SK-N-SH (cell line): ENCODE measurements around the gene JMJD1C. TPM values are rescaled to one million over a fixed set of nuclear protein-coding genes. Genes with fewer than 3 reads are reported as not detected.

ENCODE experiments used
- CTCF ChIA-PET: fragments of 300-600, 350-600 bp; formaldehyde crosslinking; extraction: SDS; loops from one replicate; lab custom pipeline; 2021; lab: Yijun Ruan, JAX
- POLR2A ChIA-PET: fragments of 350-600 bp; sonication (Branson Sonifier 250); formaldehyde crosslinking; extraction: SDS; loops from one replicate; lab custom pipeline; 2020; ENCODE audit warnings: antibody characterized with exemption, inconsistent platforms; lab: Yijun Ruan, JAX
- DNase-seq: peaks from one replicate; pipeline ENCODE4 v3.0.0; 2012
- H2AFZ ChIP-seq: fragments of 200-600 bp; sonication (generic); 2 replicates; pipeline ENCODE4 v1.8.1; 2016; ENCODE audit warnings: antibody characterized with exemption, mild to moderate bottlenecking, low read depth
- H3F3A ChIP-seq: fragments of 200-600 bp; sonication (generic); replicated peaks from 2 replicates; pipeline ENCODE3; 2016; ENCODE audit warnings: antibody characterized with exemption, mild to moderate bottlenecking; ENCODE audit not compliant: insufficient read depth
- H3K27ac ChIP-seq, 2 experiments: fragments of 200-500 bp in 1 of 2; fragments of 200-600 bp in 1 of 2; sonication (Bioruptor generic) in 1 of 2; sonication (generic), shearing (Covaris generic) in 1 of 2; 2 replicates each; pipeline versions ENCODE4 v1.5.1 to v1.6.1; 2014 to 2016; ENCODE audit warnings: low read depth in 2 of 2, inconsistent platforms in 1 of 2, low read length in 1 of 2, mild to moderate bottlenecking in 1 of 2, mixed read lengths in 1 of 2
- H3K27me3 ChIP-seq: fragments of 200-600 bp; sonication (generic), shearing (Covaris generic); 2 replicates; pipeline ENCODE4 v1.6.1; 2016; ENCODE audit warnings: mixed run types; ENCODE audit not compliant: insufficient read depth
- H3K36me3 ChIP-seq, 2 experiments: fragments of 200-500 bp in 1 of 2; fragments of 200-600 bp in 1 of 2; sonication (Bioruptor generic) in 1 of 2; sonication (generic) in 1 of 2; replicated peaks in 1 of 2; 2 replicates each; pipeline versions ENCODE3 to v1.5.1; 2014 to 2016; ENCODE audit warnings: low read length in 1 of 2, mild to moderate bottlenecking in 1 of 2; ENCODE audit not compliant: insufficient read depth in 2 of 2, control insufficient read depth in 1 of 2
- H3K4me1 ChIP-seq, 2 experiments: fragments of 200-500 bp in 1 of 2; fragments of 200-600 bp in 1 of 2; sonication (Bioruptor generic) in 1 of 2; sonication (generic), shearing (Covaris generic) in 1 of 2; 2 replicates each; pipeline versions ENCODE4 v1.5.1 to v1.6.1; 2014 to 2016; ENCODE audit warnings: low read depth in 1 of 2, low read length in 1 of 2, mixed run types in 1 of 2; ENCODE audit not compliant: insufficient read depth in 2 of 2, control insufficient read depth in 1 of 2
- H3K4me2 ChIP-seq: fragments of 200-600 bp; sonication (generic), shearing (Covaris generic); 2 replicates; pipeline ENCODE4 v1.6.1; 2017; ENCODE audit warnings: mixed run types
- H3K4me3 ChIP-seq, 2 experiments: fragments of 200-500 bp in 1 of 2; fragments of 200-600 bp in 1 of 2; sonication (Bioruptor generic) in 1 of 2; sonication (generic), shearing (Covaris generic) in 1 of 2; 2 replicates each; pipeline versions ENCODE4 v1.5.1 to v1.8.1; 2014 to 2016; ENCODE audit warnings: low read depth in 2 of 2, inconsistent platforms in 1 of 2, low read length in 1 of 2, mild to moderate bottlenecking in 1 of 2, mixed read lengths in 1 of 2, moderate library complexity in 1 of 2
- H3K79me2 ChIP-seq: fragments of 200-600 bp; sonication (generic); 2 replicates; pipeline ENCODE4 v1.8.1; 2017; ENCODE audit warnings: mild to moderate bottlenecking; ENCODE audit not compliant: insufficient read depth
- H3K9ac ChIP-seq: fragments of 200-600 bp; sonication (generic); 2 replicates; pipeline ENCODE4 v1.6.1; 2017; ENCODE audit warnings: mixed run types
- H3K9me2 ChIP-seq: fragments of 200-600 bp; sonication (generic); 2 replicates; pipeline ENCODE4 v1.6.1; 2017; ENCODE audit warnings: mixed run types
- H3K9me3 ChIP-seq: fragments of 200-600 bp; sonication (generic); 2 replicates; pipeline ENCODE4 v1.6.1; 2017; ENCODE audit warnings: mixed run types, mild to moderate bottlenecking, moderate library complexity
- H4K20me1 ChIP-seq: fragments of 200-600 bp; sonication (generic); 2 replicates; pipeline ENCODE4 v1.6.1; 2017; ENCODE audit warnings: mild to moderate bottlenecking, mixed run types; ENCODE audit not compliant: insufficient read depth
- ELF1 ChIP-seq: IDR thresholded peaks from 2 replicates; pipeline ENCODE4 v1.4.0; 2012
- EZH2phosphoT487 ChIP-seq: fragments of 200-600 bp; sonication (generic); IDR thresholded peaks from 2 replicates; pipeline ENCODE4 v1.6.1; 2017; ENCODE audit warnings: low read depth, mixed run types, mild to moderate bottlenecking, antibody characterized with exemption, moderate library complexity, borderline replicate concordance
- FOSL2 ChIP-seq: IDR thresholded peaks from 2 replicates; pipeline ENCODE4 v1.4.0; 2012; ENCODE audit warnings: low read depth, mild to moderate bottlenecking, moderate library complexity, borderline replicate concordance
- FOXM1 ChIP-seq: IDR thresholded peaks from 2 replicates; pipeline ENCODE4 v1.4.0; 2012; ENCODE audit warnings: low read depth, mild to moderate bottlenecking
- GABPA ChIP-seq: IDR thresholded peaks from 2 replicates; pipeline ENCODE4 v1.4.0; 2012; ENCODE audit warnings: low read depth, mild to moderate bottlenecking
- NFIC ChIP-seq: IDR thresholded peaks from 2 replicates; pipeline ENCODE4 v1.4.0; 2012; ENCODE audit warnings: borderline replicate concordance
- POLR2AphosphoS5 ChIP-seq: IDR thresholded peaks from 2 replicates; pipeline ENCODE4 v1.6.1; 2012; ENCODE audit warnings: low read depth, low read length
- RCOR1 ChIP-seq: fragments of 150-350 bp; IDR thresholded peaks from 2 replicates; pipeline ENCODE4 v1.6.1; 2017; ENCODE audit warnings: antibody characterized with exemption, low read length
- RXRA ChIP-seq: IDR thresholded peaks from 2 replicates; pipeline ENCODE4 v1.4.0; 2012; ENCODE audit warnings: low read depth, mild to moderate bottlenecking, borderline replicate concordance
- TCF12 ChIP-seq: IDR thresholded peaks from 2 replicates; pipeline ENCODE4 v1.4.0; 2012
- USF2 ChIP-seq: fragments of 150-350 bp; IDR thresholded peaks from 2 replicates; pipeline ENCODE4 v1.6.1; 2017; ENCODE audit warnings: antibody characterized with exemption, low read length, low read depth, borderline replicate concordance
- YY1 ChIP-seq: IDR thresholded peaks from 2 replicates; pipeline ENCODE4 v1.4.0; 2012; ENCODE audit warnings: low read depth, mild to moderate bottlenecking
- ZBTB33 ChIP-seq: IDR thresholded peaks from 2 replicates; pipeline ENCODE4 v1.4.0; 2012; ENCODE audit warnings: low read depth, borderline replicate concordance
- WGBS: methylation state at CpG from one replicate; pipeline ENCODE4 v1.1.6; 2017; ENCODE audit warnings: low lambda C conversion rate; 5-methylcytosine and 5-hydroxymethylcytosine counted together
- polyA plus RNA-seq, 3 experiments: library from polyadenylated mRNA; depleted of rRNA; stranded (reverse); fragments of >200 nt; gene quantifications; 2 replicates each; pipeline ENCODE4 v1.2.3, GENCODE V29; 2012
- TF ChIP-seq, protein P1 (sequence below): IDR thresholded peaks from 2 replicates; pipeline ENCODE4 v1.4.0; 2012; ENCODE audit warnings: low read depth
- TF ChIP-seq, protein P2 (sequence below): IDR thresholded peaks from 2 replicates; pipeline ENCODE4 v1.4.0; 2012; ENCODE audit warnings: low read depth, borderline replicate concordance
- TF ChIP-seq, protein P3 (sequence below): IDR thresholded peaks from 2 replicates; pipeline ENCODE4; 2012
- TF ChIP-seq, protein P4 (sequence below): IDR thresholded peaks from 2 replicates; pipeline ENCODE4 v1.6.1; 2012; ENCODE audit warnings: mild to moderate bottlenecking, low read depth, low read length, moderate library complexity

The JMJD1C gene
- polyA plus RNA-seq, 1 of the 3 experiments (the other 2 are of a cell fraction): 11.7 TPM

DNA sequence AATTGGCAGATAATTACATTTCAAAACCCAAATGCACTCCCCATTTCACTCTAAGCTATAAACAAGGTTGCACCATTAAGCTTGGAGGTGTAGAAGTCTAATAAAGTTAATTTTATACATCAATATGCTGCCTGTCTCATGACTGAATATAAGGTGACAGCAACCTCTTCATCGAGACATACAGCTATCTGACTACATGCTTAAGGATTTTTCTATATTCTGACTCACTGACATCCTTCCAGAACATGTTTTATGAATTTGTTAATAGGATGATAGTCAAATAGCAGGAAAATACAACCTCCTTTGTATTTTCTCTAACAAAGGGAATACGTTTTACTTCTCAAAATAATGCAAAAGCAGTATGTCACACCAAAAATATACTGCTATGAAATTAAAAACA is 256.1 kb downstream of the JMJD1C start:
- no peaks in the 10 kb centered on the region for H3K9me2 ChIP-seq
- H4K20me1 ChIP-seq: peaks cover 47% of the 10 kb centered on the region
- H3K9ac ChIP-seq: peak overlapping the region; percentile 21; the same call in 1 of the 2 replicates
- no peak overlapping the region for H3K4me3 ChIP-seq
- DNase-seq: no peak
- H2AFZ ChIP-seq: no peak overlapping the region
- 33% methylated on average over 2 of the region's 2 CpGs for WGBS
- peaks cover 41% of the 10 kb centered on the region for H3F3A ChIP-seq
- peaks cover 78% of the 10 kb centered on the region for H3K79me2 ChIP-seq
- peak overlapping the region; percentile 35; the same call in 1 of the 2 replicates for H3K4me2 ChIP-seq
- H3K27ac ChIP-seq: peak overlapping the region in 1 of 2 experiments; percentile 85; a peak in 2 of 4 replicates
- CTCF ChIA-PET: interaction anchor here (0.5 to 2.1 kb wide), 3 partner anchors 419 to 558 kb away, joined by 3 to 6 read pairs (median 5); no protein-coding TSS in a partner anchor
- H3K4me1 ChIP-seq: peaks cover 37 to 48% of the 10 kb centered on the region in 2 experiments
- no peaks in the 10 kb centered on the region for H3K9me3 ChIP-seq
- TF ChIP-seq YY1 (no peak), GABPA (no peak), USF2 (no peak), FOSL2 (peak; percentile 34; the same call in 1 of the 2 replicates), POLR2AphosphoS5 (no peak), TCF12 (0 out of 2 replicates have a peak, but pooled peaks have one; percentile 33)
- TF ChIP-seq, protein P1, sequence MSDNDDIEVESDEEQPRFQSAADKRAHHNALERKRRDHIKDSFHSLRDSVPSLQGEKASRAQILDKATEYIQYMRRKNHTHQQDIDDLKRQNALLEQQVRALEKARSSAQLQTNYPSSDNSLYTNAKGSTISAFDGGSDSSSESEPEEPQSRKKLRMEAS: no peak
- TF ChIP-seq, protein P2, sequence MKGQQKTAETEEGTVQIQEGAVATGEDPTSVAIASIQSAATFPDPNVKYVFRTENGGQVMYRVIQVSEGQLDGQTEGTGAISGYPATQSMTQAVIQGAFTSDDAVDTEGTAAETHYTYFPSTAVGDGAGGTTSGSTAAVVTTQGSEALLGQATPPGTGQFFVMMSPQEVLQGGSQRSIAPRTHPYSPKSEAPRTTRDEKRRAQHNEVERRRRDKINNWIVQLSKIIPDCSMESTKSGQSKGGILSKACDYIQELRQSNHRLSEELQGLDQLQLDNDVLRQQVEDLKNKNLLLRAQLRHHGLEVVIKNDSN: no peak
- TF ChIP-seq, protein P3, sequence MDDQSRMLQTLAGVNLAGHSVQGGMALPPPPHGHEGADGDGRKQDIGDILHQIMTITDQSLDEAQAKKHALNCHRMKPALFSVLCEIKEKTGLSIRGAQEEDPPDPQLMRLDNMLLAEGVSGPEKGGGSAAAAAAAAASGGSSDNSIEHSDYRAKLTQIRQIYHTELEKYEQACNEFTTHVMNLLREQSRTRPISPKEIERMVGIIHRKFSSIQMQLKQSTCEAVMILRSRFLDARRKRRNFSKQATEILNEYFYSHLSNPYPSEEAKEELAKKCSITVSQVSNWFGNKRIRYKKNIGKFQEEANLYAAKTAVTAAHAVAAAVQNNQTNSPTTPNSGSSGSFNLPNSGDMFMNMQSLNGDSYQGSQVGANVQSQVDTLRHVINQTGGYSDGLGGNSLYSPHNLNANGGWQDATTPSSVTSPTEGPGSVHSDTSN: peak; percentile 54
- TF ChIP-seq, all 33 proteins: peak for 3
- POLR2A ChIA-PET: no interaction called here
- no peaks in the 10 kb centered on the region for H3K27me3 ChIP-seq
- H3K36me3 ChIP-seq: peaks cover 49 to 61% of the 10 kb centered on the region in 2 experiments

DNA sequence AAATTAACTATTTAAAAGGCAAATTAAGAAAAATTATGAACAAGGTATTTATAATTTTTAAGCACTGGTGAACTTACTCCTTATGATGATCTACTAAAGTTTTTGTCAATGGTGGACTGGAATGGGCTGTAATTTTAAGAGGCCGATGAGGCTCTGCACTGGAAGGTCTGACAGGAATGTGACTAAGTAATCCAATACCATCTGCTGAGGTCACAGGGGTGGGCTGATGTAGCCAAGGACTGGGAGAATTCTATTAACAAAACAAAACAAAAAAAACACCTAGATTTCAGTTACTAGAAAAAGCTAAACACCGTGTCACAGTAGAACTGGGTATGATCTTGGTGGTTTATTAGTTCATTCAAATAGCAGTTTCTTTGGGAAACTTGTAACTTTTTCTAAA is 256.8 kb downstream of the JMJD1C start:
- Histone ChIP-seq H3K4me2 (peak overlapping the region; percentile 35; the same call in 1 of the 2 replicates), H2AFZ (no peak overlapping the region), H3K4me3 (no peak overlapping the region), H3K9me2 (no peaks in the 10 kb centered on the region), H3K27ac (peak overlapping the region in 1 of 2 experiments; percentile 85; a peak in 2 of 4 replicates), H3K4me1 (peaks cover 37 to 44% of the 10 kb centered on the region in 2 experiments), H3F3A (peaks cover 34% of the 10 kb centered on the region), H4K20me1 (peaks cover 47% of the 10 kb centered on the region), H3K36me3 (peaks cover 48 to 60% of the 10 kb centered on the region in 2 experiments), H3K79me2 (peaks cover 84% of the 10 kb centered on the region), H3K27me3 (no peaks in the 10 kb centered on the region), H3K9ac (peak overlapping the region; percentile 21; the same call in 1 of the 2 replicates), H3K9me3 (no peaks in the 10 kb centered on the region)
- ChIA-PET CTCF (interaction anchor here (2.1 to 2.4 kb wide), 2 partner anchors 9 to 511 kb away, joined by 5 to 6 read pairs; no protein-coding TSS in a partner anchor), POLR2A (no interaction called here)
- no peak for TF ChIP-seq FOXM1
- no peak for TF ChIP-seq ELF1
- no peak for TF ChIP-seq NFIC
- no peak for TF ChIP-seq FOSL2
- TF ChIP-seq, protein P2: no peak
- no peak for TF ChIP-seq RCOR1
- TF ChIP-seq TCF12: no peak
- TF ChIP-seq, protein P4, sequence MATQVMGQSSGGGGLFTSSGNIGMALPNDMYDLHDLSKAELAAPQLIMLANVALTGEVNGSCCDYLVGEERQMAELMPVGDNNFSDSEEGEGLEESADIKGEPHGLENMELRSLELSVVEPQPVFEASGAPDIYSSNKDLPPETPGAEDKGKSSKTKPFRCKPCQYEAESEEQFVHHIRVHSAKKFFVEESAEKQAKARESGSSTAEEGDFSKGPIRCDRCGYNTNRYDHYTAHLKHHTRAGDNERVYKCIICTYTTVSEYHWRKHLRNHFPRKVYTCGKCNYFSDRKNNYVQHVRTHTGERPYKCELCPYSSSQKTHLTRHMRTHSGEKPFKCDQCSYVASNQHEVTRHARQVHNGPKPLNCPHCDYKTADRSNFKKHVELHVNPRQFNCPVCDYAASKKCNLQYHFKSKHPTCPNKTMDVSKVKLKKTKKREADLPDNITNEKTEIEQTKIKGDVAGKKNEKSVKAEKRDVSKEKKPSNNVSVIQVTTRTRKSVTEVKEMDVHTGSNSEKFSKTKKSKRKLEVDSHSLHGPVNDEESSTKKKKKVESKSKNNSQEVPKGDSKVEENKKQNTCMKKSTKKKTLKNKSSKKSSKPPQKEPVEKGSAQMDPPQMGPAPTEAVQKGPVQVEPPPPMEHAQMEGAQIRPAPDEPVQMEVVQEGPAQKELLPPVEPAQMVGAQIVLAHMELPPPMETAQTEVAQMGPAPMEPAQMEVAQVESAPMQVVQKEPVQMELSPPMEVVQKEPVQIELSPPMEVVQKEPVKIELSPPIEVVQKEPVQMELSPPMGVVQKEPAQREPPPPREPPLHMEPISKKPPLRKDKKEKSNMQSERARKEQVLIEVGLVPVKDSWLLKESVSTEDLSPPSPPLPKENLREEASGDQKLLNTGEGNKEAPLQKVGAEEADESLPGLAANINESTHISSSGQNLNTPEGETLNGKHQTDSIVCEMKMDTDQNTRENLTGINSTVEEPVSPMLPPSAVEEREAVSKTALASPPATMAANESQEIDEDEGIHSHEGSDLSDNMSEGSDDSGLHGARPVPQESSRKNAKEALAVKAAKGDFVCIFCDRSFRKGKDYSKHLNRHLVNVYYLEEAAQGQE: no peak
- no peak for TF ChIP-seq EZH2phosphoT487
- no peak for TF ChIP-seq RXRA
- no peak for TF ChIP-seq ZBTB33
- WGBS: 61% methylated on average over 2 of the region's 2 CpGs
- DNase-seq: no peak
